Activated gamma-delta T cell treated with Interleukin-2 at 50 U/mL for 16 hours (primary cell): Measurements from ENCODE around the gene BLM.

Experiments used
- DNase-seq: peaks from one replicate; pipeline ENCODE4 v3.0.0-alpha.2; 2020

The BLM gene

DNA sequence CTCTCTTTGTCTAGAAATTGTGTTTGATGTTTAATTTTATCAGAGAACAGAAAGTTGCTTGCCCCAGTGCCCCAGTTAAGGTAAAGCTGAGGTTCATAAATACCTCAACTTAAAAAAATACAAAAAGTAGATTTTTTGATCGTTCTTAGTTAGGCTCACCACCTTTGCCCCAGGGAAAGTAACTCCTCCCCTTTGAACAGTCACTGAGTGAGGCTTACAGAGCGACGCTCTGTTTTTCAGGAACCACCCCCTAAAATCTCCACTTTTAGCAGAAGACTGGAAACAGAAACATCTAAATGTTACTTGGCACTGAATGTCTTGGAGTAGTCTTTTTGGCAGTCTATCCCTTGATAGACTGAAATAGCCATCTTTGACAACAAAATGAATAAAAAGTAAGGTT is 24.9 kb downstream of the BLM start:
- DNase-seq: no peak

DNA sequence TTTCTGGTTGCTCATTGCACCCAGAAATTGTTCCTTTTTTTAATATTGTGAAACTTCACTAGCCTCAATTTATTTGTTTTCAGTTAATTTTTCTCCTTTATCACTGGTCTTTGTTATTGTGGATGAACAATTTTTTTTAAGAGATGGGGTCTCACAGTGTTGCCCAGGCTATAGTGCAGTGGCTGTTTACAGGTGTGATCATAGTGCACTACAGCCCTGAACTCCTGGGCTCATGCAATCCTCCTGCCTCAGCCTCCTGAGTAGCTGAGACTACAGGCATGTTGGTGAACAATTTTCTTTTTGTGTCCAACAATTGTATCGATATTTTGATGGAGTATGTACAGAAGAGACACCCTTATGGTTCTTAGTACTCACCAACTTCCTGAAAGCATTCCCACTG is 26.3 kb downstream of the BLM start:
- DNase-seq: no peak

DNA sequence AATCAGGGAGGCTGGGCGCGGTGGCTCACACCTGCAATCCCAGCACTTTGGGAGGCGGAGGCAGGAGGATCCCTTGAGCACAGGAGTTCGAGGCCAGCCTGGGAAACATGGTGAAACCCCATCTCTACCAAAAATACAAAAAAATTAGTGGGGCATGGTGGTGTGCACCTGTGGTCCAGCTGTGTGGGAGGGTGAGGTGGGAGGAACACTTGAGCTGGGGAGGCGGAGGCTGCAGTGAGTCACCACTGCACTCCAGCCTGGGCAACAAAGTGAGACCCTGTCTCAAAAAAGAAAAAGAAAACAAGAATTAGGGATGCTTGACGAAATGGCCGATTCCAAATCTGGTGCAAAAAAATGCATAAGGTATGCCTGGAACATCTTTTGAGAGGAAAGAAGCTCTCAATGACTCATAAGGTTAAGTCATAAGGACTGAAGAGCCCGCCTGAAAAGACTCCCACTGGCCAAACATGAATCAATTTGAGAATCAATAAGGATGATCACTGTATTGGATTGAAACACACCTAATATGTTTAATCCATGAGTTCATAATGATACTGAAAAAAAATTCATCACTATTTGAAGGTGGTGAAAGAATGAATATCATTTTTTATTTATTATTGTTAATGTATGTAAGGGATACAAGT is 27.7 kb downstream of the BLM start:
- DNase-seq: no peak

DNA sequence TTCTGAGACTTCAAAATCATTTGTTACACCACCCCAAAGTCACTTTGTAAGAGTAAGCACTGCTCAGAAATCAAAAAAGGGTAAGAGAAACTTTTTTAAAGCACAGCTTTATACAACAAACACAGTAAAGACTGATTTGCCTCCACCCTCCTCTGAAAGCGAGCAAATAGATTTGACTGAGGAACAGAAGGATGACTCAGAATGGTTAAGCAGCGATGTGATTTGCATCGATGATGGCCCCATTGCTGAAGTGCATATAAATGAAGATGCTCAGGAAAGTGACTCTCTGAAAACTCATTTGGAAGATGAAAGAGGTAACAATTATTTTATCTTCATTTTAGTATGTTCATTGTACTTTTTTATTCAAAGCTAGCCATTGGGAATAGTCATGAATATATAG is 32.6 kb downstream of the BLM start:
- DNase-seq: no peak

DNA sequence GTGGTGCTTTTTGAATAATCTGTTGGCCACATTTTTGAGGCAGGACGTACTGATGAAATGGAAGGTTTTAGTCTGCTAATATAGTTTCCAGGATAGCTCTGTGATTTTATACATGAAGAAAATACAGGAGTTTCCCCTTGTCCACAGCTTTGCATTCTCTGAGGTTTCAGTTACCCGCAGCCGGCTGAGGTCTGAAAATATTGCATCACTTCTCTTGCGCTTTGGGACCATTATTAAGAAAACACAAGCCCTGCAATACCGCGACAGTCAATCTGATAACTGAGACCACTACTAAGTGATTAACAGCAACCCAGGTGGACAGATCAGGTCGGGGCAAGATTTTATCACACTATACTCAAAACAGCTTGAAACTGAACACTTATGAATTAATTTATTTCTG is 33.0 kb downstream of the BLM start:
- DNase-seq: no peak

DNA sequence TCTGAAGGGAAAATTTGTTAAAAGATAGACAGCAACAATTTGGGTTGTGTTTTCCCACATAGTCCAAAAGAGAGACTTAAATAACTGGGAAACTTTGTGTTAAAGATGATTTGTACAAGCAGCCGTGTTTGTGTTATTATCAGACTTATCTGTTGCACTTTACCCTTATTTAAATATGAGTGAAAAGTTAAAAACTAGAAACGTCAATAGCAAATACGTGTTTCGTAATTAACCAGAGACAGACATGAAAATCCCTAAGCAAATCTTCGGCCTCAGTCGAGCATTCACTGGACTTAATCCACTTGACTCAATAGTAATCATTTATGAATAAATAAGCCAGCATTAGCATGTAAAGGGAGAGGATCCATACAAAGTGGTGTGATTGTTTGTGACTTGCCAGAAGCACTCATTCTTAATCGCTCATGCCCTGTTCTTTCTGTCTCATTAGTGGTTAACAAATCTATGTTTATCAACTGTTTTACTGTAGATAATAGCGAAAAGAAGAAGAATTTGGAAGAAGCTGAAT is 34.2 kb downstream of the BLM start:
- DNase-seq: no peak

DNA sequence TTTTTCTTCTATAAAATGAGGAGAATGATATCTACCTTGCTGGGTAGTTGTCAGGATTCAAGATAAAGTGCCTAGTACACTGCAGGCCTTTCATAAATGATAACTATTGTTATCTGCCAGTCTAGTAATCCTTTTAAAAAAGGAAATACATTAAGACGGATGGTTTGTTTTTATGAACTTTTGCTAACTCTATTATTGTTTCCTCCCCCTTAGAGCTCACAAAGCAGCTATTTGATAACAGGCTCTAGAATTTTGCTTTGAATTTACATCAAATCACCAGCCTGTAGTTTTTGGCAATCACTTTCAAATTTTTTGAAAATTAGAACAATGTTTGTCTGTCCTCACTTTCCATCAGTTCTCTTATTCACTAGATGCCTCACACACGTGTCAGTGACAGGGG is 39.8 kb downstream of the BLM start:
- no peak for DNase-seq

DNA sequence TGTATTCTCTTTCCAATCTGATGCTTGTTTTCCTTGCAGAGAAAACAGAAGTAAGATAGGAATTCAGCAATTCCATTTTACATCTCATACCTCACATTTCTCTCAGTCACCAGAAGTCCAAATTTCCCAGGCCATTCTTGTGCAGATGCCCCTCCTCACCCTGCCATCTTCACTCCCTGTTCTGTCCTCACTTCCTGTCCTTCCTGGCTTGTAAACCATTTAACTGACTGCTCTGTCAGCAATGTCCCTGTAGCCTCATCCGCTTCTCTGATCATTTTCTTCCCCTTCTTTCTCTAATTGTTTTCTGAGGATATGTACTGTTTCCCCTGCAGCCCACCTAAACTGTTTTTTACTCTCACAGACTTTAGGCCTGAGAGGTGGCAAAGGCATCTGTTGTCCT is 40.3 kb downstream of the BLM start:
- DNase-seq: no peak

DNA sequence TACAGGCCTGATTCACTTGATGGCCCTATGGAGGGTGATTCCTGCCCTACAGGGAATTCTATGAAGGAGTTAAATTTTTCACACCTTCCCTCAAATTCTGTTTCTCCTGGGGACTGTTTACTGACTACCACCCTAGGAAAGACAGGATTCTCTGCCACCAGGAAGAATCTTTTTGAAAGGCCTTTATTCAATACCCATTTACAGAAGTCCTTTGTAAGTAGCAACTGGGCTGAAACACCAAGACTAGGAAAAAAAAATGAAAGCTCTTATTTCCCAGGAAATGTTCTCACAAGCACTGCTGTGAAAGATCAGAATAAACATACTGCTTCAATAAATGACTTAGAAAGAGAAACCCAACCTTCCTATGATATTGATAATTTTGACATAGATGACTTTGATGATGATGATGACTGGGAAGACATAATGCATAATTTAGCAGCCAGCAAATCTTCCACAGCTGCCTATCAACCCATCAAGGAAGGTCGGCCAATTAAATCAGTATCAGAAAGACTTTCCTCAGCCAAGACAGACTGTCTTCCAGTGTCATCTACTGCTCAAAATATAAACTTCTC is 43.6 kb downstream of the BLM start:
- no peak for DNase-seq

DNA sequence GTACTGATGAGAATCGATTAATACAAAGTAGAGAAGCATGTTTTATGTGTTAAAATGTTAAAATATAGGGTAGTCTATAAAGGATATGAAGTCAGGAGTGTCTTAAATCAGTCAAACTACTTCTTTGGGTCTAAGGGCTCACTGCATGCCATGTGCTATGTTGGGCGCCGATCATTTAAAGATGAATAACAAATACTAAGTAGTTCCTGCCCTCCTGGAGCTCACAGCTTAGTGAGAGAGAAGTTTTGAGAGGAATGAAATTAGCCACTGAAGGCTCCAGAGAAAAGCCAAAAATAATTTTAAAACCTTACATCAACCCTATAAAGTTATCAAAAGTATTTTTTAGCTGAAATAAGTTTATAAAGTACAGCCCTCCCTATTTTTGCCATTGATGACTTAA is 44.5 kb downstream of the BLM start:
- DNase-seq: no peak

DNA sequence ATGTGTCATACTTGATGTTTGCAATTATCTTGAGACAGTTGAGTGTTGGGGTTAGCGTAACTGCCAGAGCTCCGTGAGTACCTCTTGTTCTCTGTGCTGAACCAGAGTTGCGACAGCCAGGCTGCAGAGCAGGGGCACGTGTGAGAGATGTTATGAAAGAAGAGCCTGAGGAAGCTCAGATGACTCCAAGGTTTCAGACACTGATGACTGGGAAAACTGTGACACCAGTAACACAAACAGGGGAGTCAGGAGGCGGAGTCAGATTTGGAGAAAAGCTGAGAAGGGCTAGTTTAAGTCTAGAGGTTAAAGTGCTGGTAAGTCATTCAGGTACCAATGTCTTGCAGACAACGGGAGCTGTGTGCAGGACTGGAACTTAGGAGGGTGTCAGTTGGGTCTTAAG is 45.0 kb downstream of the BLM start:
- DNase-seq: no peak

DNA sequence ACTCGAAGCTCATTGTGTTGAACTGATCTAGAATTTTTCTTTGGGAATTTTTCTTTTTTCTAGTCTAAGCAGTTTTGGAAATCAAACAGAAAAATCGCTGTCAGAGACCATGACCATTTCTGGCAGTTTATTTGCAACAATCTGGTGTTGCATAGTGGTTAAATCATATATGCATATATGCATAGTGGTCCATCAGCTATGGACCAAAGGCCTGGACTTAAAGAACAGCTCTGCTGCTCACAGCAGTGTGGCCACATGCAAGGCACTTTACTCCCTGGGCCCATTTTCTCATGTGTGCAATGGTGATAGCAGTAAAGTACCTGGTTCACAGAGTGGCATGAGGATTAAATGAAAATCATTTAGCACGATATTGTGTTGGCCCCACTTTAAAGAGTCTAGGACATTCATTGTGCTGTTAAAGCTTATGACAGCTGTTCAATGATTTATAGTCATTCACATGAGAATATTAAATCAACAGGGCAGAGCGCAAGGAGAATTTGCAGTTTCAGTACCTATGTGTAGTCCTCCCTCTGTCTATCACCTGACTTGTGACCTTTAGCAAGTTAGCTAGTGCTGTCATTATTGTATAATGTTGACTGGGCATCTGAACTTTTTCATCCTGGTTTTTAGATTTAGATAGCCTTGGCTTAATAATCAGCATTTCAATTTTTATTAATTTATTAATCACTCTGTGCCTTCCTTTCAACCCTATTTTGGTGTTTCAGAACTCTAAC is 46.4 kb downstream of the BLM start:
- DNase-seq: no peak

DNA sequence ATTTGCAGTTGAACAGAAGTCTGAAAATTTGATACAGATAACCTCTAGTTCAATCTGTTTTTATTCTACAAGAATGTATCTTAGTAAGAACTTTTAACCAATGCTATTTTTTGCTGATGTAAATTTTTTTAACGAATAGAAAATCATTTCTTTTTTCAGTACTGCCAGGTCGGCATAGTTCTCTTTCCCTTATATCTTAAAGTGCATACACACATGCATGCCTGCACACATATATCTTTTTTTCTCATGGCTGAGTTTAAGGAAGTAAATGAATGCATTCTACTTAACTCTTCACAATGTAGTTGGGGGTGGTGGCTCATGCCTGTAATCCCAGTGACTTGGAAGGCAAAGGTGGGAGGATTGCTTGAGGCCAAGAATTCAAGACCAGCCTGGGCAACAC is 48.4 kb downstream of the BLM start:
- DNase-seq: no peak

DNA sequence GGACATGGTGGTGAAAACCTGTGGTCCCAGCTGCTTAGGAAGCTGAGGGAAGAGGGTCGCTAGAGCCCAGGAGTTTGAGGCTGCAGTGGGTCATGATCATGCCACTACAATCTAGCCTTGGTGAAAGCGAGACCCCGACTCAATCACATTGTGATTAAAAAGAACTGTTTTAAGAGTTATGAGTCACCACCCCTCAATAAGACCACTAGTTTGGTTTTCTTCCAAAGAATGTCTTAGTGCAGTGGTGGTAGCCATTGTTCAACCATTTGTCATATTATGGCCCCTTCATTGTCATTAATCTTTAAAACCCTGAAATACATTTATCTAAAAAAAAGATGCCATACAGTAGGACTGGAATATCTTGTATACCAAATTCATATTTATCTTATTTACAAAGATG is 48.8 kb downstream of the BLM start:
- no peak for DNase-seq

DNA sequence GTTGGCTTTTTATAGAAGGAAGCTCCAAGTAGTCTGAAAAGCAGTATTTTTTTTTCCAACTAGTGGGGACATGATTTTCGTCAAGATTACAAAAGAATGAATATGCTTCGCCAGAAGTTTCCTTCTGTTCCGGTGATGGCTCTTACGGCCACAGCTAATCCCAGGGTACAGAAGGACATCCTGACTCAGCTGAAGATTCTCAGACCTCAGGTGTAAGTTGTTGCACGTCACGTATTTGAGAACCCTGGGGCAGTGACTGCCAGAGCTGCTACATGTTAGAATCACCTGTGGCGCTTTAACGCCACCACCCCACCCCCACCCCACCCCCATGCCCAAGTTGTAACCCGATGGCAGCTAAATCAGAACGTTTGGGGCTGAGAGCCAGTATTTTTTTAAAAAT is 52.2 kb downstream of the BLM start:
- DNase-seq: no peak

DNA sequence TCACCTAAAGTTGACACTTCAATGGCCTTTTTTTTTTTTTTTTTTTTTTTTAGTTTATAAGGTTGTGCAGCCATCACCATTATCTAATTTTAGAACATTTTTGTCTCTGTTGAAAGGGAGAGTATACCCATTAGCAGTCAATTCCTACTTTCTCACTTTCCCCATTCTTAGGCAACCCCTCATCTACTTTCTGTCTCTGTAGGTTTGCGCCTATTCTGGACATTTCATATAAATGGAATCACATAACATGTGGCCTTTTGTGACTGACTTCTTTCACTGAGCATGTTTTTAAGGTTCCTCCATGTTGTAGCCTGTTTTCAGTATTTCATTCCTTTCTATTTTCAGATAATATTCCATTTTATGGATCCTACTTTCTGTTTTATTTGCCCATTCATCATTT is 56.3 kb downstream of the BLM start:
- no peak for DNase-seq

DNA sequence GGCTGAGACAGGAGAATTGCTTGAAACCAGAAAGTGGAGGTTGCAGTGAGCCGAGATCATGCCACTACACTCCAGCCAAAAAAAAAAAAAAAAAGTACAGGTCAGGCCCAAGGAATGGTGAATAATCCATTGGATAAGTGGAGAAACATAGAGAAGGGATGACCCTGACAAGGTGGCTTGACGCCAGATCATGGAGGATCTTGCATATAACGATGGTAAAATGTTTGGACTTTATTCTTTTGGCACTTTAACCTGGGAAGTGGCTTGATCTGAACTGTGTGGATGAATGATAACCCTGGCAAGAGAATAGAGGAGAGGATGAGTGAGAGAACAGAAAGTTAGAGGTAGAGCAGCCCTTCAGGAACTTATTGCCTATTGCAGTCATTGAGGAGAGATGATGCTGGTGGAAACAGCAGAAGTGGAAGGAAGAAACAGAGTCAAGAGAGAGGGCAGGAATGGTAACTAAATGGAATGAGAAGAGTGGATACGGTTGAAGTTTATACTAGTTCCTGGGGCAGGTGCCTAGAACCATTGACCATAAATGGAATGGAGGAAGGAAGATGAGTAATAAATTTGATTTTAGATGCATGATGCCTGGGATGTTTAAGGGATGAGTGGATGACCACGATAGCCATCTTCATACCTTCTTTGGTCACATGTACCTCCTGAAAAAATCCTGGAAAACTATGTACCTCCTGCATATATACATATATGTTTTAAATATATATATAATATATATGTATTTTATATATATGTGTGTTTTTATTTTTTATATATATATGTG is 57.8 kb downstream of the BLM start:
- DNase-seq: no peak

DNA sequence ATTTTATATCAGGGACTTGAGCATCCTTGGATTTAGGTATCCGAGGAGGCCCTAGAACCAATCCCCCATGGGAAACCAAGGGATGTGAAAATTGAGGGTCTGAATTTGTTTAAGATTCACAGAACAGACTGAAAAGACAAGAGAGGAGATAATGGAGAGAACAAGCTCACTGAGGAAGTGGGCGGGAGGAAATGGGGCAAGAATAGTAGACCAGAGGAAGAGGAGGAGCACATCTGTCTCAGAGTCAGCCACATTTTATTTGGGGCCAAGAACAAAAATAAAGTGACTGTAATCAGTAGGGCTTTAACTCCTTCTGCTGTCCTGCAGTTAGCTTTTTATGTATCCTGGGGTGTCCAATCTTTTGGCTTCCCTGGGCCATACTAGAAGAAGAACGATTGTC is 63.8 kb downstream of the BLM start:
- DNase-seq: peak; percentile 9

DNA sequence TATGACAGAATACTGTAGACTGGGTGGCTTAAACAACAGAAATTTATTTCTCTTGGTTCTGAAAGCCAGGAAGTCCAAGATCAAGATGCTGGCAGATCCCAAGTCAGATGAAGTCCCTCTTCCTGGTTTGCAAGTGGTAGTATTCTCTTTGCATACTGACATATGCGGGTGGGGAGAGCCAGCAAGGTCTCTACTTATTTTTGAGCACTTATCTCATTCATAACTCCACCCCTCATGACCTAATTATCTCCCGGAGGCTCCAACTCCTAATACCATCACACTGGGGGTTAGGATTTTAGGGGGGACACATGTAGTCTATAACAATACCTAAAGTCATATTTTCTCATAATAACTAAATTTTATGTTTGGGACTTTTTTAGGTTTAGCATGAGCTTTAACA is 65.3 kb downstream of the BLM start:
- DNase-seq: no peak

DNA sequence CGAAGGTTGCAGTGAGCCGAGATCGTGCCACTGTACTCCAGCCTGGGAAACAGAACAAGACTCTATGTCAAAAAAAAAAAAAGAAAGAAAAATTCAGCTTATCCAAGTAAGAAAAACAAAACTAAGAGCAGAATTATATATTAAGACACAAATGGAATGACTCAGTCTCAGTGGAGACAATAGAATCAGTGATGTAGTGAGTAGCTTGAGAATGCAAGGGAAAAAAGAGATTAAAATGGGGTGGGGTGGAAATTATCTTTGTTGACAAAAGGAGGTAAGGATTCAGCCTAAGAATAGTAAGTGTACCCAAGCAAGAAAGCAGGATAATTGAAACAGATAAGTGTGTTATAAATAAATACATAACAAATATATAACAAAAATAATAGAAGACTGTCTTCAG is 70.7 kb downstream of the BLM start:
- DNase-seq: no peak

DNA sequence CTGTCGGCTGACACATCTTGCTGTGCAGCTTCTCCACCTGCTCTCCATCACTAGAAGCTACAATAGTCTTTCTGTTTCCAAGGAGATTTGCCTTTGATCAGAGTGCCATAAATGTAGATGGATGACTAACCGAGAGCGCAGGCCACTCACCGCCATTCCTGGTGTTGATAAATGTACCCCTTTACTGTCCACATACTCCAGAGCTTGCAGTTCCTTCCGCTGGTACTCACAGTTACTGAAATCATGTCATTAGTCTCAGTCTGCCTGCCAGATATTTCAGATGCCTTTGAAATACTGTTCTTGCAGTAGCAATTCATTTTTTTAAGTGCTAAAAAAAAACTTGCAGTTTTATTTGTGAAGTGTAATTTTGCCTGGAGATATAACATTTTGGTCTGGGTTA is 72.3 kb downstream of the BLM start:
- DNase-seq: no peak

DNA sequence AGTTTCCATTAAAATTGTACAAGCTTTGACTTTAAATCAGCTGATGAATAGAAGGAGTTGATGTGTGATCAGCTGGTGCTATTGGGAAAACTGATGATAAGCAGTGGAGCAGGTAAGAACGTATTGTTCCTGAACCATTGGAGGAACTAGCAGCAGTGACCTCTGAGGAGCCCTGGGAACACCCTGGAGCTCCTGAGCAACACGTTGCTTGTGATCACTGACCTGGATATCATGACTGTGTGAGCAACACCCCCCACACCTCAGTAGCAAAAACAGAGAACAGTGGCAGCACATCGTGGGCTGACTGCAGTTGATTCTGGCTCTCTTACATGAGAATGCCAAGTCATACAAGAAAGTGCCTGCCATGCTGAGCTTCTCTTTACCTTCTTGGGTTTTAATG is 72.9 kb downstream of the BLM start:
- DNase-seq: no peak

DNA sequence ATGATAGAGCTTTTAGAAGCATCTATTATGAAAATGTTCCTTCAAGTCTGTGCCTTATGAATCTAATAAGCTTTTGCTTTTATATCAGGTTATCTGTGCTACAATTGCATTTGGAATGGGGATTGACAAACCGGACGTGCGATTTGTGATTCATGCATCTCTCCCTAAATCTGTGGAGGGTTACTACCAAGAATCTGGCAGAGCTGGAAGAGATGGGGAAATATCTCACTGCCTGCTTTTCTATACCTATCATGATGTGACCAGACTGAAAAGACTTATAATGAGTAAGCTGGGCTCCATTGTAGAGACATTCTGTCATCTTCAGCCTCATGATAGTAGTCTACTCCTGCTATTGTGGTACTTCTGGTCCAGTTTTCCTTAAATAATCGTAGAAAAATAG is 73.4 kb downstream of the BLM start:
- no peak for DNase-seq

DNA sequence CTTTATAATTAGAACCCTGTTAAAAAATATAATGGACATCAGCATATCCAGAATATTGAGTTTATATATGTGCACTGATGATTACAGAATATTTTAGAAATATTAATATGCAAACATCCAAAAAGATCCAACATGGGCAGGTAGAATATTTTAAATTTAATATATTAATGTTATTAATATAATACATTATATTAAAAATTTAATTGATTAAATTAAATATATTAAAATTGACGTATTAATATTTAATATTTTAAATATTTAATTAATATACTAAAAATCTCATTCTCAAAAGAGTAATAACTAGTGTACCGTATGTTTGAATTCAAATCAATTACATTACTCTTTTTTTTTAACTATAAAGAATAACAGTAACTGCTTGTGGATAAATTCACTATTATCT is 77.4 kb downstream of the BLM start:
- no peak for DNase-seq
